Stimulated activated CD4-positive, alpha-beta T cell treated with anti-CD3 and anti-CD28 coated beads, Interleukin-15, amount 100 ng/mL, for 1 hour (primary cell): ENCODE data around the gene CNEP1R1.
"Not testable (repeated sequence)": the region's sequence is repeated elsewhere in the genome, so short reads cannot be mapped to it uniquely, and the experiment has no call there.

ENCODE experiments used
- DNase-seq, 2 donors: peaks; one replicate each; pipeline ENCODE4 v3.0.0-alpha.2; 2020; ENCODE audit warnings: low read depth in 1 of 2, low spot score in 1 of 2

Gene CNEP1R1, protein sequence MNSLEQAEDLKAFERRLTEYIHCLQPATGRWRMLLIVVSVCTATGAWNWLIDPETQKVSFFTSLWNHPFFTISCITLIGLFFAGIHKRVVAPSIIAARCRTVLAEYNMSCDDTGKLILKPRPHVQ

GRCh38 chr16:50024684-50025536 is at the start of gene CNEP1R1:
Gene CNEP1R1, plus strand, starts transcription at chr16:50025225. Its CDS starts 91 bp downstream, at chr16:50025316.
- DNase-seq = peak; percentile 84 to 85

GRCh38 chr16:49977427-49977826 is 47.6 kb upstream of the CNEP1R1 start:
- no peak for DNase-seq

- DNase-seq = no peak
These were observed 46.3 kb upstream of the CNEP1R1 start for GRCh38 chr16:49978569-49979326.

GRCh38 chr16:49980166-49980565 is 44.9 kb upstream of the CNEP1R1 start:
- DNase-seq = no peak

- no peak for DNase-seq
These were observed 38.5 kb upstream of the CNEP1R1 start for GRCh38 chr16:49986351-49987124.

DNA sequence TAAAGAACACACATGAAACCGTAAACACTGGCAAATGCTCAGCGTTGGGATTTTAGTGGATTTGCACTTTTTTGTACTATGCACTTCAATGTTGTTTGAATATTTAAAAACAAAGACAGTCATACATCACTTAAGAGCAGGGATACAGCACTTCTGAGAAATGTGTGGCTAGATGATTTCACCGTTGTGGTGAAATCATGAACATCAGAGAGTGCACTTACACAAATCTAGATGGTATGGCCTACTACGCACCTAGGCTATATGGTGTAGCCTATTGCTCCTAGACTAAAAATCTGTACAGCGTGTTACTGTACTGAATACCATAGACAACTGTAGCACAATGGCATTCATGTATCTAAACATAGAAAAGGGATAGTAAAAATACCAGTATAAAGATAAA is 37.6 kb upstream of the CNEP1R1 start:
- DNase-seq = no peak

DNA sequence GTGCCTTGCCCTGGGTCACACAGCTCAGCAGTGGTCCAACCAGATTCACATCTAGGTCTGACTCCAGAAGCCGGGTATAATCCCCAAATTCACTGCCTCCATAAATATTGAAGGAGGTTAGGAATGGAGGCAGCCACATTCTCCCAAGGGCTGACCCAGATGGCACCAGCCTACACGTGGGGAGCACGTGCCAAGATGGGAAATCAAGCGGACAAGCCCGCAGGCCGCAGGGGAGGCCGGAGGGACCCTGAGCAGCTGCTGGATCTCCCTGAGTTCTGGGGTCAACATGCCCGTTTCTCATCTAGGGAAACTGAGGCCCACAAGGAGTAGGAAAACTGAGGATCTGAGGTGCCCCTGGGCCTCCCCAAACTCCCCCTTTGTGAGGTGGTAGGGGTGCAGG is 32.2 kb upstream of the CNEP1R1 start:
- no peak for DNase-seq

DNA sequence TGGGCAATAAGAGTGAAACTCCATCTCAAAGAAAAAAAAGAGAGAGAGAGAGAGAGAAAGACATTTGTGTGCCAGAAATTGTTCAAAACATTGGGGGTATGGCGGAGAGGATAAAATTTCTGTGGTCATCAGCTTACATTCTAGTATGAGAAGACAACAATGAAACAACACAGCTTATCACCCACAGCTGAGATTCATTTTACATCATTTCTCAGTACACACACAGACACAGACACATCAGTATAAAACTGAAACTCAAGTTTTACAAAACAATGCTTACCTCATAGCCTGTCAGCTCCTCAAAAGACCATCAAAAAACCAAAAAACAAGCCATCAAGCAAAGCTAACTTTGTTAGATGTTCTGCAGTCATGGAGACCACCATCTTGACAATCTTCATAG is 31.4 kb upstream of the CNEP1R1 start:
- DNase-seq = no peak

- no peak for DNase-seq
These were observed 31.0 kb upstream of the CNEP1R1 start for GRCh38 chr16:49994006-49994405.

DNA sequence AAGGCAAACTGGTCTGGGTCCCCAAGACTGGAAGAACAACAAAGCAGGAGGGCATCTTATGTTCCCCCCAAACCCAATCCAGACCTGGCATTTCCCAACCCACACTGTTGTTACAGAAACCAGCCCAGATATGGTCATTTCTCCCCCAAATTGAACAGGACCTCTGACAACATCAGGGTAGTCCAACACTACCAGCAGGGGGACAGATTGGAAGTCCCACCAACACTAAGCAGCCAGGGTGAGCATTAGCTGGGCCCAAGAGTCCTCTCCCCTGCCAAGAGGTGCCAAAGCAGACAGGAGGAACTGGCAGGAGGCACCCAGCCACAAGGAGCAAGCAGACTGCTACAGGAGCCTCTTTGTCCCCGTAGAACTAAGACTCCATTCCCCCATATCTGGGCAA is 29.3 kb upstream of the CNEP1R1 start:
- DNase-seq = no peak

DNA sequence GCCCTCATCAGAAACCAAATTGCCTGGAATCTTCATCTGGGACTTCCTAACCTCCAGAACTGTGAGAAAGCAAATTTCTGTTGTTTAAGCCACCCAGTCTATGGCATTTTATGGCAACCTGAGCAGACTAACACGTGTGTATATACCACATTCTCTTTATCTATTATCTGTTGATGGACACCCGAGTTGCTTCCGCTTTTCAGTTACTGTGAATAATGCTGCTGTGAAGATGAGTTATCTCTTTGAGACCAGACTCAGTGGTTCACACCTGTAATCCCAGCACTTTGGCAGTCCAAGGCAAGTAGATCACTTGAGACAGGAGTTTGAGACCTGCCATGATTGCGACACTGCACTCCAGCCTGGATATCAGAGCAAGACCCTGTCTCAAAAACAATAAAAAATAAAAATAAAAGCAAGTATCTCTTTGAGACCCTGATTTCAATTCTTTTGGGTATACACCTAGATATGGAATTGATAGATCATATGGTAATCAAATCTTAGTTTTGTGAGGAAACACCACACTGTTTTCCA is 27.2 kb upstream of the CNEP1R1 start:
- DNase-seq = no peak

GRCh38 chr16:49998991-49999390 is 26.0 kb upstream of the CNEP1R1 start:
- no peak for DNase-seq

DNA sequence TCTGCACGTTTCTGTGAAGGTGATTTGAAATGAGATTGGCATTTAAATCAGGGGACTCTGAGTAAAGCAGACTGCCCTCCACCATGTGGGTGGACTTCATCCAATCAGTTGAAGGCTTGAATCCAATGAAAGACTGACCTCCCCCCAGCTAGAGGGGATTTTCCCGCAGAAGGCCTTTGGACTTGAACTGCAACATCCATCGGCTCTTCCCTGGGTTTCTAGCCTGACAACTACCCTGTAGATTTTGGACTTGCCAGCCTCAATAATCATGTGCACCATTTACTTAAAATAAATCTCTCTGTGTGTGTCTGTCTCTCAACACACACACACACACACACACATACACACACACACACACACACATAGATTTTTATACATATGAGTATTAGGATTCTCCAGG is 23.9 kb upstream of the CNEP1R1 start:
- no peak for DNase-seq

DNA sequence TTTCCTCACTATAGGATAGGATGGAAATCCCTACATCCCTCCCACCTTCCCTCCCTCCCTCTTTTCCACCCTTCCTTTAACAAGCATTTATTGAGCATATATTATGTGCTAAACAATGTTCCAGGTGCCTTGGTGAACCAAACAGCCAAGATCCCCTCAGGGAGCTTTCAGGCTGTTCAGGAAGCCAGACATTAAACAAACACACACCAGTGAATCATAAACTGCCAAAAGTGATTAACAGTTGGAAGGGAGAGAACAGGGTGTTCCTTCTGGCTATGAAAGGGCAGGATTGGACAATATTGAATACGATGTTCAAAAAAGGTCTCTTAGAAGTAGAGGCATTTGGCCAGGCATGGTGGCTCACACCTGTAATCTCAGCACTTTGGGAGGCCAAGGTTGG is 22.8 kb upstream of the CNEP1R1 start:
- no peak for DNase-seq

GRCh38 chr16:50004239-50004638 is 20.8 kb upstream of the CNEP1R1 start:
- DNase-seq = no peak

- DNase-seq = no peak
These were observed 18.1 kb upstream of the CNEP1R1 start for GRCh38 chr16:50006964-50007363.

GRCh38 chr16:50007744-50008143 is 17.3 kb upstream of the CNEP1R1 start:
- no peak for DNase-seq

- DNase-seq = no peak
These were observed 14.8 kb upstream of the CNEP1R1 start for GRCh38 chr16:50010212-50010611.

DNA sequence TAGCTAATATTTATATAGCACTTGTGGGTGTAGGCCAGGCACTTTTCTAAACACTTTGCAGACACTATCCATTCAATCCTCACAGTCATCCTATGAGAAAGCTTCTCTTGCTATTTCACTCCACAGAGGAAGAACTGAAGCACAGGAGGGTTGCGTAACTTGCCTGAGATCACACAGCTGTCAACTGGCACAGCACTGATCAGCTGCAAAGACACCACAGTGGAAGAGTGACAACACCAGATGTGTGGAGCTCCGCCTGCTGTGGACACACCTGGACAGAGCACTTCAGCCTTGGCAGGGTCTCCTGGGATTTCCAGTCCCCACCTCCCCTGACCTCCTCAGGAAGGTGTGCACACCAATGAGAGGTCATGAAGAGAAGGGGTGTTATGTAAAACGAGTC is 13.3 kb upstream of the CNEP1R1 start:
- no peak for DNase-seq

DNA sequence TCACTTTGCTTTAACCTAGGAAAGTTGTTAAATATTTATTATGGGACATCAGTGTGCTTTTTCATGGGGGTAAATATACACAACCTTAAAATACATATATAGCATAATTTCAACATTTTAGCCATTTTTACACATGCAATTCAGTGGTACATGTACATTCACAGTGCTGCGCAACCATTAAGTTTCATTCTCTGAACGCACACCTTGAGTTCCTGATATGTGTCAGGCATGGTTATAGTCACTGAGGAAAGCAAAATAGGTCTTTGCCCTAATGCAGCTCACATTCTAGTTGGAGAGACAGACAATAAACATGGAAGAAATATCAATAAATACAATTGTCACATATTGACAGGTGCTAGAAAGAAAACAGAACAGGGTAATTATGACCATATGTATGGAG is 12.8 kb upstream of the CNEP1R1 start:
- DNase-seq = no peak

DNA sequence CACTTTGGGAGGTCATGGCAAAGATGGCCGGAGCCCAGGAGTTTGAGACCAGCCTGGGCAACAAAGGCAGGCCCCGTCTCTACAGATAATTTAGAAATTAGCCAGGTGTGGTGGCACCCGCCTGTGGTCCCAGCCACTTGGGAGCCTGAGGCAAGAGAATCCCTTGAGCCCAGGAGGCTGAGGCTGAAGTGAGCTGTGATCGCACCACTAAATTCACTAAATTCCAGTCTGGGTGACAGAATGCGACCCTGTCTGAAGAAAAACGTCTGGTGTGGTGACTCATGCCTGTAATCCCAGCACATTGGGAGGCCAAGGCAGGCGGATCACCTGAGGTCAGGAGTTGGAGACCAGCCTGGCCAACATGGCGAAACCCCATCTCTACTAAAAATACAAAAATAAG is 10.8 kb upstream of the CNEP1R1 start:
- DNase-seq = not testable (repeated sequence)
